ENCODE measurements around the gene RGL3. TPM values are rescaled to one million over a fixed set of nuclear protein-coding genes. Genes with fewer than 3 reads are reported as not detected.

RGL3 gene
- total and polyA plus RNA-seq, 9 of the 15 experiments (the other 6 are each of a cell fraction or from before 2014, with no cell fraction given) = 0.12 to 0.61 (median 0.32) TPM; not detected in 4

GRCh38 chr19:11378319-11379189 is 40.6 kb downstream of the RGL3 start:
- WGBS (ENCODE audit: insufficient coverage, low coverage, missing lambda C conversion rate) = 37% methylated on average over 8 of the region's 8 CpGs
- Histone ChIP-seq H3K27ac (ENCODE audit: extremely low read depth, low read depth, low read length) (no peak overlapping the region), H4K20me1 (replicated peaks; ENCODE audit: control insufficient read depth, insufficient read depth, low read length) (peaks cover 8% of the 10 kb centered on the region), H3K36me3 (ENCODE audit: control insufficient read depth, insufficient read depth, low read length) (peaks cover 44% of the 10 kb centered on the region), H3K4me2 (ENCODE audit: insufficient read depth, low read length) (no peak overlapping the region), H3K4me3 (no peak overlapping the region), H2AFZ (ENCODE audit: low read depth, low read length) (no peak overlapping the region), H3K4me1 (replicated peaks in 1 of 2; ENCODE audit: control insufficient read depth in 2 of 2, insufficient read depth in 2 of 2, low read length in 2 of 2) (peaks cover 23 to 60% of the 10 kb centered on the region in 2 experiments), H3K9ac (ENCODE audit: insufficient read depth in 1 of 2, low read depth in 2 of 2, low read length in 2 of 2) (no peak overlapping the region), H3K9me3 (replicated peaks; ENCODE audit: control insufficient read depth, insufficient read depth, low read depth, low read length) (no peaks in the 10 kb centered on the region), H3K27me3 (ENCODE audit: control insufficient read depth in 2 of 2, insufficient read depth in 2 of 2, low read length in 2 of 2) (no peaks in the 10 kb centered on the region), H3K79me2 (ENCODE audit: control insufficient read depth, insufficient read depth, low read length) (peaks cover 28% of the 10 kb centered on the region; the same call in 2 of the 3 replicates), H3K9me1 (ENCODE audit: control insufficient read depth, insufficient read depth, low read length) (peaks cover 3% of the 10 kb centered on the region)
- intact Hi-C loops (cut with micrococcal nuclease) (no loop called here), in situ Hi-C loops (cut with MboI) (loop anchor here (5.0 kb wide), 1 partner anchor 81 kb away; the partner anchor contains the start of gene TSPAN16)
- FAIRE-seq (no peak), DNase-seq (ENCODE audit: extremely low read depth in 1 of 4, low spot score in 3 of 4) (peak; percentile 43 to 73 (median 57)), ATAC-seq (0 out of 3 replicates have a peak, but pooled peaks have one; percentile 8)
- CTCF ChIA-PET (ENCODE audit: low intra/inter-chr PET ratio) = interaction anchor here (0.6 to 1.0 kb wide), 3 partner anchors 63 to 104 kb away, joined by 3 read pairs; no protein-coding TSS in a partner anchor
- POLR2A ChIA-PET = interaction anchor here (0.8 kb wide), 1 partner anchor 57 kb away, joined by 3 read pairs; the partner anchor contains the start of genes ODAD3 and PRKCSH
- BruUV-seq (replicated peaks) = no TSS peak
- 0 out of 2 replicates have a peak, but pooled peaks have one; percentile 21 for TF ChIP-seq ZNF384 (IDR thresholded peaks at IDR 0.05; ENCODE audit: low read depth, low read length)
- TF ChIP-seq, protein P1, sequence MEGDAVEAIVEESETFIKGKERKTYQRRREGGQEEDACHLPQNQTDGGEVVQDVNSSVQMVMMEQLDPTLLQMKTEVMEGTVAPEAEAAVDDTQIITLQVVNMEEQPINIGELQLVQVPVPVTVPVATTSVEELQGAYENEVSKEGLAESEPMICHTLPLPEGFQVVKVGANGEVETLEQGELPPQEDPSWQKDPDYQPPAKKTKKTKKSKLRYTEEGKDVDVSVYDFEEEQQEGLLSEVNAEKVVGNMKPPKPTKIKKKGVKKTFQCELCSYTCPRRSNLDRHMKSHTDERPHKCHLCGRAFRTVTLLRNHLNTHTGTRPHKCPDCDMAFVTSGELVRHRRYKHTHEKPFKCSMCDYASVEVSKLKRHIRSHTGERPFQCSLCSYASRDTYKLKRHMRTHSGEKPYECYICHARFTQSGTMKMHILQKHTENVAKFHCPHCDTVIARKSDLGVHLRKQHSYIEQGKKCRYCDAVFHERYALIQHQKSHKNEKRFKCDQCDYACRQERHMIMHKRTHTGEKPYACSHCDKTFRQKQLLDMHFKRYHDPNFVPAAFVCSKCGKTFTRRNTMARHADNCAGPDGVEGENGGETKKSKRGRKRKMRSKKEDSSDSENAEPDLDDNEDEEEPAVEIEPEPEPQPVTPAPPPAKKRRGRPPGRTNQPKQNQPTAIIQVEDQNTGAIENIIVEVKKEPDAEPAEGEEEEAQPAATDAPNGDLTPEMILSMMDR (IDR thresholded peaks at IDR 0.05 in 2 of 3, conservative IDR thresholded peaks at IDR 0.05 in 1 of 3; ENCODE audit: insufficient read depth in 2 of 3, low read depth in 1 of 3, low read length in 3 of 3) = peak; percentile 77 to 86 (median 81)
- peak; percentile 15 for TF ChIP-seq CHD7 (IDR thresholded peaks at IDR 0.05; ENCODE audit: low read depth, low read length)
- peak; percentile 56 for TF ChIP-seq POLR2G (IDR thresholded peaks at IDR 0.05; ENCODE audit: low read depth, low read length)
- TF ChIP-seq NFYB (IDR thresholded peaks at IDR 0.05; ENCODE audit: extremely low read depth, insufficient read length) = no peak
